SH-SY5Y (cell line): Measurements from ENCODE around the gene ADGRG1.

Experiments
- GATA2 ChIP-seq: IDR thresholded peaks from 2 replicates; pipeline ENCODE4 v1.6.1; 2011; ENCODE audit warnings: mild to moderate bottlenecking, low read depth, low read length
- GATA3 ChIP-seq: IDR thresholded peaks from 2 replicates; pipeline ENCODE4 v1.6.1; 2011; ENCODE audit warnings: low read depth, mild to moderate bottlenecking, low read length, moderate library complexity

DNA sequence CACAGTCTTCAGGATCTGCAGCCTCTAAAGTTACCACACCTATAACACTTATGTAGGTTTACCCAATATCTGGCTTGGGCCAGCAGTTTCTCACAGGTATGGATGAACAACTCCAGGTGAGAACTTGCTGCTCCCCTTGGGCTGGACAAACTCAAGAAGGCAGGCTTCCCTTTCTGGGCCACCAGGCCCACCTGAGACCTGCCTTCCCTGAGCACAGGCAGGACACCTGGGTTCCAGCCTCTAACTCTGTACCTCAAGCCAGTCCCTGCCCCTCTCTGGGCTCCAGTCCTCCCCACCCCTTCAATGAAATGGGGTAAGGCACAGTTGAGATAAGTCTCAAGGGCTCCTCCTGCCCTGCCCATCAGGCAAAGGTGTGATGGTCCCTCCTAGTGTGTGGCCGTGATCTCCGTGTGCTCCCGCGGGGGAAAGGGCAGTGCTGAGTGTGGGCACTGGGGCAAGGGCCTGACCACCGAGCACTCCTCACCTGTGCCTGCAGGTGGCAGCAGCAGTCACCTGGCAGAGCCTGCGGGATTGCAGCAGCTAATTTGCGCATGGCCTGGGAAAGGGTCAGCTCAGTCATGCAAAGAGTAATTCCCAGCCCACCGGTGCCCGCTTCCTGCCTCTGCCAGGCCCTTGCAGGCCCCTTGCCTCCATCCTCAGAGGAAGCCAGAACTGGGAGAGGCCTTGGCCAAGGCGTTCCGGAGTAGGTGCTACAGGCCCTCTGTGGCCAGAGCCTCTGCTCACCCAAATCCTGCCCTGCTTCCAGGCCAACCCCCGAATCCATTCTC is 28.2 kb upstream of the ADGRG1 start:
- TF ChIP-seq GATA2, result no peak
- no peak for TF ChIP-seq GATA3
